ENCODE results near the gene SGTB.

Gene SGTB

GRCh38 chr5:65721720-65722574, at the start of gene SGTB, which contains the start of gene NLN:
Gene SGTB (minus strand): TSS chr5:65722109. CDS start chr5:65720807, 1,302 bp downstream.
Gene NLN (plus strand): TSS chr5:65722205. CDS start chr5:65722374, 169 bp downstream.
- Histone ChIP-seq H3K4me1 (ENCODE audit: control insufficient read depth in 1 of 2, insufficient read depth in 2 of 2, low read length in 2 of 2) (peaks cover 0 to 14% of the 10 kb centered on the region in 2 donors), H3K36me3 (ENCODE audit: control insufficient read depth in 1 of 2, insufficient read depth in 2 of 2, low read length in 2 of 2) (peaks cover 0 to 4% of the 10 kb centered on the region in 2 donors), H3K9me3 (ENCODE audit: control insufficient read depth in 1 of 2, low read length in 2 of 2) (no peaks in the 10 kb centered on the region), H3K4me3 (ENCODE audit: low read depth in 1 of 2, low read length in 2 of 2) (peak within 1 kb of the TSS; percentile 88 to 99), H3K27me3 (ENCODE audit: low read depth, low read length) (no peaks in the 10 kb centered on the region), H3K27ac (ENCODE audit: low read length) (peak within 1 kb of the TSS; percentile 54)

GRCh38 chr5:65771266-65771665, 49.4 kb upstream of the SGTB start:
- H3K4me3 ChIP-seq (ENCODE audit: low read depth in 1 of 2, low read length in 2 of 2), result no peak overlapping the region
- H3K27ac ChIP-seq (ENCODE audit: low read length), result no peak overlapping the region
- no peaks in the 10 kb centered on the region for H3K9me3 ChIP-seq (ENCODE audit: control insufficient read depth in 1 of 2, low read length in 2 of 2)
- H3K4me1 ChIP-seq (ENCODE audit: control insufficient read depth in 1 of 2, insufficient read depth in 2 of 2, low read length in 2 of 2), result no peaks in the 10 kb centered on the region
- no peaks in the 10 kb centered on the region for H3K27me3 ChIP-seq (ENCODE audit: low read depth, low read length)
- peaks cover 0 to 10% of the 10 kb centered on the region in 2 donors for H3K36me3 ChIP-seq (ENCODE audit: control insufficient read depth in 1 of 2, insufficient read depth in 2 of 2, low read length in 2 of 2)

- Histone ChIP-seq H3K9me3 (ENCODE audit: control insufficient read depth in 1 of 2, low read length in 2 of 2) (no peaks in the 10 kb centered on the region), H3K36me3 (ENCODE audit: control insufficient read depth in 1 of 2, insufficient read depth in 2 of 2, low read length in 2 of 2) (peaks cover 0 to 10% of the 10 kb centered on the region in 2 donors), H3K4me1 (ENCODE audit: control insufficient read depth in 1 of 2, insufficient read depth in 2 of 2, low read length in 2 of 2) (no peaks in the 10 kb centered on the region), H3K4me3 (ENCODE audit: low read depth in 1 of 2, low read length in 2 of 2) (no peak overlapping the region), H3K27ac (ENCODE audit: low read length) (no peak overlapping the region), H3K27me3 (ENCODE audit: low read depth, low read length) (no peaks in the 10 kb centered on the region)
Measured at GRCh38 chr5:65769539-65769938, 47.6 kb upstream of the SGTB start.

- Histone ChIP-seq H3K4me1 (ENCODE audit: control insufficient read depth in 1 of 2, insufficient read depth in 2 of 2, low read length in 2 of 2) (no peaks in the 10 kb centered on the region), H3K9me3 (ENCODE audit: control insufficient read depth in 1 of 2, low read length in 2 of 2) (no peaks in the 10 kb centered on the region), H3K27ac (ENCODE audit: low read length) (no peak overlapping the region), H3K27me3 (ENCODE audit: low read depth, low read length) (no peaks in the 10 kb centered on the region), H3K36me3 (ENCODE audit: control insufficient read depth in 1 of 2, insufficient read depth in 2 of 2, low read length in 2 of 2) (peaks cover 0 to 10% of the 10 kb centered on the region in 2 donors), H3K4me3 (ENCODE audit: low read depth in 1 of 2, low read length in 2 of 2) (no peak overlapping the region)
Measured at GRCh38 chr5:65768723-65769346, 46.9 kb upstream of the SGTB start.

- H3K36me3 ChIP-seq (ENCODE audit: control insufficient read depth in 1 of 2, insufficient read depth in 2 of 2, low read length in 2 of 2), result peaks cover 3 to 10% of the 10 kb centered on the region in 2 donors
- H3K27me3 ChIP-seq (ENCODE audit: low read depth, low read length), result no peaks in the 10 kb centered on the region
- H3K27ac ChIP-seq (ENCODE audit: low read length), result no peak overlapping the region
- no peak overlapping the region for H3K4me3 ChIP-seq (ENCODE audit: low read depth in 1 of 2, low read length in 2 of 2)
- no peaks in the 10 kb centered on the region for H3K9me3 ChIP-seq (ENCODE audit: control insufficient read depth in 1 of 2, low read length in 2 of 2)
- no peaks in the 10 kb centered on the region for H3K4me1 ChIP-seq (ENCODE audit: control insufficient read depth in 1 of 2, insufficient read depth in 2 of 2, low read length in 2 of 2)
Measured at GRCh38 chr5:65767565-65767964, 45.7 kb upstream of the SGTB start.

GRCh38 chr5:65766781-65767180, 44.9 kb upstream of the SGTB start:
- H3K4me3 ChIP-seq (ENCODE audit: low read depth in 1 of 2, low read length in 2 of 2), result no peak overlapping the region
- H3K27ac ChIP-seq (ENCODE audit: low read length), result no peak overlapping the region
- no peaks in the 10 kb centered on the region for H3K4me1 ChIP-seq (ENCODE audit: control insufficient read depth in 1 of 2, insufficient read depth in 2 of 2, low read length in 2 of 2)
- no peaks in the 10 kb centered on the region for H3K9me3 ChIP-seq (ENCODE audit: control insufficient read depth in 1 of 2, low read length in 2 of 2)
- H3K36me3 ChIP-seq (ENCODE audit: control insufficient read depth in 1 of 2, insufficient read depth in 2 of 2, low read length in 2 of 2), result peaks cover 3 to 10% of the 10 kb centered on the region in 2 donors
- no peaks in the 10 kb centered on the region for H3K27me3 ChIP-seq (ENCODE audit: low read depth, low read length)

GRCh38 chr5:65766175-65766574, 44.3 kb upstream of the SGTB start:
- no peaks in the 10 kb centered on the region for H3K27me3 ChIP-seq (ENCODE audit: low read depth, low read length)
- no peaks in the 10 kb centered on the region for H3K4me1 ChIP-seq (ENCODE audit: control insufficient read depth in 1 of 2, insufficient read depth in 2 of 2, low read length in 2 of 2)
- H3K36me3 ChIP-seq (ENCODE audit: control insufficient read depth in 1 of 2, insufficient read depth in 2 of 2, low read length in 2 of 2), result peaks cover 3 to 10% of the 10 kb centered on the region in 2 donors
- no peak overlapping the region for H3K4me3 ChIP-seq (ENCODE audit: low read depth in 1 of 2, low read length in 2 of 2)
- no peaks in the 10 kb centered on the region for H3K9me3 ChIP-seq (ENCODE audit: control insufficient read depth in 1 of 2, low read length in 2 of 2)
- no peak overlapping the region for H3K27ac ChIP-seq (ENCODE audit: low read length)

- no peaks in the 10 kb centered on the region for H3K9me3 ChIP-seq (ENCODE audit: control insufficient read depth in 1 of 2, low read length in 2 of 2)
- H3K27ac ChIP-seq (ENCODE audit: low read length), result no peak overlapping the region
- peaks cover 3 to 10% of the 10 kb centered on the region in 2 donors for H3K36me3 ChIP-seq (ENCODE audit: control insufficient read depth in 1 of 2, insufficient read depth in 2 of 2, low read length in 2 of 2)
- H3K4me3 ChIP-seq (ENCODE audit: low read depth in 1 of 2, low read length in 2 of 2), result no peak overlapping the region
- H3K27me3 ChIP-seq (ENCODE audit: low read depth, low read length), result no peaks in the 10 kb centered on the region
- H3K4me1 ChIP-seq (ENCODE audit: control insufficient read depth in 1 of 2, insufficient read depth in 2 of 2, low read length in 2 of 2), result no peaks in the 10 kb centered on the region
Measured at GRCh38 chr5:65765582-65765981, 43.7 kb upstream of the SGTB start.

GRCh38 chr5:65762234-65762633, 40.3 kb upstream of the SGTB start:
- no peak overlapping the region for H3K4me3 ChIP-seq (ENCODE audit: low read depth in 1 of 2, low read length in 2 of 2)
- no peaks in the 10 kb centered on the region for H3K4me1 ChIP-seq (ENCODE audit: control insufficient read depth in 1 of 2, insufficient read depth in 2 of 2, low read length in 2 of 2)
- H3K36me3 ChIP-seq (ENCODE audit: control insufficient read depth in 1 of 2, insufficient read depth in 2 of 2, low read length in 2 of 2), result peaks cover 10 to 11% of the 10 kb centered on the region in 2 donors
- H3K27me3 ChIP-seq (ENCODE audit: low read depth, low read length), result no peaks in the 10 kb centered on the region
- H3K27ac ChIP-seq (ENCODE audit: low read length), result no peak overlapping the region
- no peaks in the 10 kb centered on the region for H3K9me3 ChIP-seq (ENCODE audit: control insufficient read depth in 1 of 2, low read length in 2 of 2)

GRCh38 chr5:65760504-65761275, 38.8 kb upstream of the SGTB start:
- Histone ChIP-seq H3K4me3 (ENCODE audit: low read depth in 1 of 2, low read length in 2 of 2) (no peak overlapping the region), H3K36me3 (ENCODE audit: control insufficient read depth in 1 of 2, insufficient read depth in 2 of 2, low read length in 2 of 2) (peaks cover 7 to 10% of the 10 kb centered on the region in 2 donors), H3K27ac (ENCODE audit: low read length) (no peak overlapping the region), H3K27me3 (ENCODE audit: low read depth, low read length) (no peaks in the 10 kb centered on the region), H3K9me3 (ENCODE audit: control insufficient read depth in 1 of 2, low read length in 2 of 2) (no peaks in the 10 kb centered on the region), H3K4me1 (ENCODE audit: control insufficient read depth in 1 of 2, insufficient read depth in 2 of 2, low read length in 2 of 2) (no peaks in the 10 kb centered on the region)

GRCh38 chr5:65758546-65759144, 36.7 kb upstream of the SGTB start:
- H3K36me3 ChIP-seq (ENCODE audit: control insufficient read depth in 1 of 2, insufficient read depth in 2 of 2, low read length in 2 of 2), result peaks cover 7 to 10% of the 10 kb centered on the region in 2 donors
- H3K27ac ChIP-seq (ENCODE audit: low read length), result no peak overlapping the region
- H3K4me3 ChIP-seq (ENCODE audit: low read depth in 1 of 2, low read length in 2 of 2), result no peak overlapping the region
- no peaks in the 10 kb centered on the region for H3K4me1 ChIP-seq (ENCODE audit: control insufficient read depth in 1 of 2, insufficient read depth in 2 of 2, low read length in 2 of 2)
- no peaks in the 10 kb centered on the region for H3K27me3 ChIP-seq (ENCODE audit: low read depth, low read length)
- no peaks in the 10 kb centered on the region for H3K9me3 ChIP-seq (ENCODE audit: control insufficient read depth in 1 of 2, low read length in 2 of 2)
